Measurements from ENCODE around the gene NFIB.

Gene NFIB

GRCh38 chr9:14058325-14058688, 255.6 kb downstream of the NFIB start:
- DNase-seq = no peak

- no peak for DNase-seq
These were observed 256.3 kb downstream of the NFIB start for GRCh38 chr9:14057368-14058324.

DNA sequence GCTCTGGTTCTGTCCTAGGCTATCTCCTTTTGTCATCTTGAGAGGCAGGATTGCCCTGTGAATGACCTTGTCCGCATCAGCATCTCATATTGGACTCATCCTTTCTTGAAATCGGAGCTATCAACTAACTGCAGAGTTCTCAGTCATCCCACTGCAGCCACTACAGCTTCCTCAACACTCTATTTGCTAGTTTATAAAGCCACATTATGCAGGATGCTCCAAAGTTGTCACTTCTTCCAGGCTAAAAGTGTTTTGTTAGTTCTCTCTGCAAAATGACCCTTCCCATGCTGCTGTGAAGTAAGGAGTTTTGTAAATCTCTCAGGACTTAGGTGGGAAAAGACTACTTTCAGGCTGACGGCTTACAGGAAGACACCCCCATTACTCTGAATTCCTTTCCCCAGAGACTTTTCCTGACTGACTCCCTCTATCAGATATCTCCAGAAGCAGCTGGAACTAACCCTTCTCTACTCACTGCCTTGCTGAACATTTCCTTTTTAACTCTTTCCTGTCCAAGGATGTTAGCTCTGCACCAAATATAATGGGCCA, 257.6 kb downstream of the NFIB start:
- no peak for DNase-seq

GRCh38 chr9:14054096-14054495, 259.8 kb downstream of the NFIB start:
- DNase-seq = no peak

GRCh38 chr9:14052359-14052758, 261.6 kb downstream of the NFIB start:
- DNase-seq = no peak

GRCh38 chr9:14051419-14051818, 262.5 kb downstream of the NFIB start:
- no peak for DNase-seq

DNA sequence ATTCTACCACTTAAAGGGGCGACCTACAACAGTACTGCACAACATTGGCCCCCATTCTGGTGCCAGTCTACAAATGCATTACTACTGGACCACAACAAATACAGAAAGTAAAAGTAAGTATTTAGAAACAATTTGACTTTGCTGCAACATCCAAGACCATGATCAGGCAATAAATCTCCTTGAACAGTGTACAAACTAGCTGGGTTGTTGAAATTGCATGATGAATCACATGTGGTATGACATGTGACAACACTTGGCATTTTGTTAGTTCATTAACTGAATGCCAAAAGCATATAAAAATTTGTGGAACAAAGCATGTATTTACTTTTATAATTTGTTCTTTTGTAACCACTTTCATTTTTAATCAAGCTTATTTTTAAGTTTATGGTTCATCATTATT, 270.5 kb downstream of the NFIB start:
- no peak for DNase-seq

- DNase-seq = no peak
These were observed 276.6 kb downstream of the NFIB start for GRCh38 chr9:14037331-14037730.

GRCh38 chr9:14033067-14033466, 280.9 kb downstream of the NFIB start:
- no peak for DNase-seq

All from retina (tissue), 1 donor.